ENCODE data around the gene FAM107B. TPM values are rescaled to one million over a fixed set of nuclear protein-coding genes. Genes with fewer than 3 reads are reported as not detected.

The FAM107B gene
- total and polyA plus RNA-seq, 4 donors = 24.9 to 58.1 (median 30.9) TPM

DNA sequence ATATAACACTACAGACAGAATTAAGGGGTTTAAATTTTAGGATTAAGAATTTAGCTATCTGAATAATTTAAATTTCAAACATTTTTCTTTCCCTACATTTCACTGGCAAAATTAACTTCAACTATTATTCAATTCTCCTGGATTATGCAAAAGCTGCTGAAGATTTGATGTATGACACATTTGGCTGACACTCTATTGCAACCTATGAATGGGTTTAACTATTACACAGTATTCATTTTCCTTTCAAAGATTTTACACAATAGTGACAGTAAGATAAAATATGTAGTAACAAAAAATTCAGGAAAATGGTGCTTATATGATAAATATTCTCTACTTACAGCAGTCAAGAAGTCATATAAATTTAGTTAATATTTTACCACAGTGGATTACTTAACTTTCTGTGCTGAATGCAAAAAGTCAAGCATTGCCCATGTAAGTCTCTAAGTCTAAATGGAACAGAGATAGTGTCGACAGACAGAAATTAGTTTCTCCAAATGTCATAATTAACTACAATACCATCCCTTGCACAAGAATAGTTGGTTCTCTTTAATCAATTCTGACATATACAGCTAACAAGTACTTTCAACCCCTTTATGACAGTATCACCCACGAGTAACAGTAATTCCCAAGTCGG is 249.9 kb downstream of the FAM107B start:
- no peaks in the 10 kb centered on the region for H3K9me3 ChIP-seq (ENCODE audit: control insufficient read depth in 4 of 4, low read length in 3 of 4)
- no peak for DNase-seq (ENCODE audit: low spot score)
- whole genome bisulfite sequencing = 79% methylated on average over 3 of the region's 3 CpGs
- peaks cover 7 to 48% (median 40%) of the 10 kb centered on the region in 4 donors for H3K36me3 ChIP-seq (ENCODE audit: control insufficient read depth in 4 of 4, insufficient read depth in 3 of 4, low read depth in 1 of 4, low read length in 3 of 4)
- TF ChIP-seq, protein P1, sequence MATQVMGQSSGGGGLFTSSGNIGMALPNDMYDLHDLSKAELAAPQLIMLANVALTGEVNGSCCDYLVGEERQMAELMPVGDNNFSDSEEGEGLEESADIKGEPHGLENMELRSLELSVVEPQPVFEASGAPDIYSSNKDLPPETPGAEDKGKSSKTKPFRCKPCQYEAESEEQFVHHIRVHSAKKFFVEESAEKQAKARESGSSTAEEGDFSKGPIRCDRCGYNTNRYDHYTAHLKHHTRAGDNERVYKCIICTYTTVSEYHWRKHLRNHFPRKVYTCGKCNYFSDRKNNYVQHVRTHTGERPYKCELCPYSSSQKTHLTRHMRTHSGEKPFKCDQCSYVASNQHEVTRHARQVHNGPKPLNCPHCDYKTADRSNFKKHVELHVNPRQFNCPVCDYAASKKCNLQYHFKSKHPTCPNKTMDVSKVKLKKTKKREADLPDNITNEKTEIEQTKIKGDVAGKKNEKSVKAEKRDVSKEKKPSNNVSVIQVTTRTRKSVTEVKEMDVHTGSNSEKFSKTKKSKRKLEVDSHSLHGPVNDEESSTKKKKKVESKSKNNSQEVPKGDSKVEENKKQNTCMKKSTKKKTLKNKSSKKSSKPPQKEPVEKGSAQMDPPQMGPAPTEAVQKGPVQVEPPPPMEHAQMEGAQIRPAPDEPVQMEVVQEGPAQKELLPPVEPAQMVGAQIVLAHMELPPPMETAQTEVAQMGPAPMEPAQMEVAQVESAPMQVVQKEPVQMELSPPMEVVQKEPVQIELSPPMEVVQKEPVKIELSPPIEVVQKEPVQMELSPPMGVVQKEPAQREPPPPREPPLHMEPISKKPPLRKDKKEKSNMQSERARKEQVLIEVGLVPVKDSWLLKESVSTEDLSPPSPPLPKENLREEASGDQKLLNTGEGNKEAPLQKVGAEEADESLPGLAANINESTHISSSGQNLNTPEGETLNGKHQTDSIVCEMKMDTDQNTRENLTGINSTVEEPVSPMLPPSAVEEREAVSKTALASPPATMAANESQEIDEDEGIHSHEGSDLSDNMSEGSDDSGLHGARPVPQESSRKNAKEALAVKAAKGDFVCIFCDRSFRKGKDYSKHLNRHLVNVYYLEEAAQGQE (IDR thresholded peaks at IDR 0.05) = no peak
- TF ChIP-seq FOXA1 (IDR thresholded peaks at IDR 0.05) (no peak), GABPA (IDR thresholded peaks at IDR 0.05 in 1 of 2, conservative IDR thresholded peaks at IDR 0.05 in 1 of 2) (no peak), JUND (IDR thresholded peaks at IDR 0.05) (no peak), EGR1 (IDR thresholded peaks at IDR 0.05; ENCODE audit: low read depth in 2 of 2) (no peak), FOXA2 (IDR thresholded peaks at IDR 0.05) (no peak), RAD21 (IDR thresholded peaks at IDR 0.05) (no peak), YY1 (IDR thresholded peaks at IDR 0.05) (no peak), SP1 (IDR thresholded peaks at IDR 0.05) (no peak), HNF4G (IDR thresholded peaks at IDR 0.05) (no peak), RXRA (IDR thresholded peaks at IDR 0.05) (no peak)
- TF ChIP-seq, protein P2, sequence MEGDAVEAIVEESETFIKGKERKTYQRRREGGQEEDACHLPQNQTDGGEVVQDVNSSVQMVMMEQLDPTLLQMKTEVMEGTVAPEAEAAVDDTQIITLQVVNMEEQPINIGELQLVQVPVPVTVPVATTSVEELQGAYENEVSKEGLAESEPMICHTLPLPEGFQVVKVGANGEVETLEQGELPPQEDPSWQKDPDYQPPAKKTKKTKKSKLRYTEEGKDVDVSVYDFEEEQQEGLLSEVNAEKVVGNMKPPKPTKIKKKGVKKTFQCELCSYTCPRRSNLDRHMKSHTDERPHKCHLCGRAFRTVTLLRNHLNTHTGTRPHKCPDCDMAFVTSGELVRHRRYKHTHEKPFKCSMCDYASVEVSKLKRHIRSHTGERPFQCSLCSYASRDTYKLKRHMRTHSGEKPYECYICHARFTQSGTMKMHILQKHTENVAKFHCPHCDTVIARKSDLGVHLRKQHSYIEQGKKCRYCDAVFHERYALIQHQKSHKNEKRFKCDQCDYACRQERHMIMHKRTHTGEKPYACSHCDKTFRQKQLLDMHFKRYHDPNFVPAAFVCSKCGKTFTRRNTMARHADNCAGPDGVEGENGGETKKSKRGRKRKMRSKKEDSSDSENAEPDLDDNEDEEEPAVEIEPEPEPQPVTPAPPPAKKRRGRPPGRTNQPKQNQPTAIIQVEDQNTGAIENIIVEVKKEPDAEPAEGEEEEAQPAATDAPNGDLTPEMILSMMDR (IDR thresholded peaks at IDR 0.05; ENCODE audit: low read depth, low read length, missing input control) = no peak
- TF ChIP-seq, protein P3, sequence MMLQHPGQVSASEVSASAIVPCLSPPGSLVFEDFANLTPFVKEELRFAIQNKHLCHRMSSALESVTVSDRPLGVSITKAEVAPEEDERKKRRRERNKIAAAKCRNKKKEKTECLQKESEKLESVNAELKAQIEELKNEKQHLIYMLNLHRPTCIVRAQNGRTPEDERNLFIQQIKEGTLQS (IDR thresholded peaks at IDR 0.05) = no peak
- H3K4me1 ChIP-seq (ENCODE audit: control insufficient read depth in 4 of 4, insufficient read depth in 4 of 4, low read length in 3 of 4) = peaks cover 0 to 5% (median 2%) of the 10 kb centered on the region in 4 donors
- no peak overlapping the region for H3K27ac ChIP-seq (ENCODE audit: low read depth in 1 of 2, low read length in 2 of 2)
- no peak overlapping the region for H3K4me3 ChIP-seq (ENCODE audit: low read depth in 1 of 3, low read length in 3 of 3)
- H3K9ac ChIP-seq (ENCODE audit: low read depth in 1 of 2, low read length in 2 of 2) = no peak overlapping the region
- H3K27me3 ChIP-seq (ENCODE audit: control insufficient read depth in 4 of 4, insufficient read depth in 4 of 4, low read length in 3 of 4) = no peaks in the 10 kb centered on the region

GRCh38 chr10:14523286-14523685 is 251.4 kb downstream of the FAM107B start:
- H3K4me3 ChIP-seq (ENCODE audit: low read depth in 1 of 3, low read length in 3 of 3) = no peak overlapping the region
- TF ChIP-seq HNF4G (IDR thresholded peaks at IDR 0.05) (no peak), SP1 (IDR thresholded peaks at IDR 0.05) (no peak), YY1 (IDR thresholded peaks at IDR 0.05) (no peak), FOXA2 (IDR thresholded peaks at IDR 0.05) (no peak), TAF1 (conservative IDR thresholded peaks at IDR 0.05) (no peak), EGR1 (IDR thresholded peaks at IDR 0.05; ENCODE audit: low read depth in 2 of 2) (no peak), MAX (IDR thresholded peaks at IDR 0.05) (no peak), NR2F2 (IDR thresholded peaks at IDR 0.05) (no peak), ZBTB33 (IDR thresholded peaks at IDR 0.05) (no peak), GABPA (IDR thresholded peaks at IDR 0.05 in 1 of 2, conservative IDR thresholded peaks at IDR 0.05 in 1 of 2) (no peak), JUND (IDR thresholded peaks at IDR 0.05) (no peak), RAD21 (IDR thresholded peaks at IDR 0.05) (no peak), HNF4A (conservative IDR thresholded peaks at IDR 0.05) (no peak), RXRA (IDR thresholded peaks at IDR 0.05) (no peak)
- TF ChIP-seq, protein P2 (IDR thresholded peaks at IDR 0.05; ENCODE audit: low read depth, low read length, missing input control) = no peak
- TF ChIP-seq, protein P3 (IDR thresholded peaks at IDR 0.05) = no peak
- 88% methylated on average over 10 of the region's 10 CpGs for WGBS
- H3K9ac ChIP-seq (ENCODE audit: low read depth in 1 of 2, low read length in 2 of 2) = no peak overlapping the region
- peaks cover 0 to 5% (median 2%) of the 10 kb centered on the region in 4 donors for H3K4me1 ChIP-seq (ENCODE audit: control insufficient read depth in 4 of 4, insufficient read depth in 4 of 4, low read length in 3 of 4)
- no peaks in the 10 kb centered on the region for H3K27me3 ChIP-seq (ENCODE audit: control insufficient read depth in 4 of 4, insufficient read depth in 4 of 4, low read length in 3 of 4)
- peaks cover 7 to 47% (median 37%) of the 10 kb centered on the region in 4 donors for H3K36me3 ChIP-seq (ENCODE audit: control insufficient read depth in 4 of 4, insufficient read depth in 3 of 4, low read depth in 1 of 4, low read length in 3 of 4)
- no peaks in the 10 kb centered on the region for H3K9me3 ChIP-seq (ENCODE audit: control insufficient read depth in 4 of 4, low read length in 3 of 4)
- H3K27ac ChIP-seq (ENCODE audit: low read depth in 1 of 2, low read length in 2 of 2) = no peak overlapping the region
- DNase-seq (ENCODE audit: low spot score) = no peak
